Psoas muscle (tissue), 8 donors: ENCODE measurements around the gene CCRL2. TPM values are rescaled to one million over a fixed set of nuclear protein-coding genes. Genes with fewer than 3 reads are reported as not detected.

ENCODE experiments used
- ATAC-seq, 4 donors: fragments of 200-7000 bp; cut with Tn5 transposase; one replicate each; pipeline ENCODE4 v1.9.1; 2020; ENCODE audit warnings: moderate library complexity in 3 of 4, mild to moderate bottlenecking in 2 of 4
- DNase-seq, 2 donors: peaks; one replicate each; pipeline ENCODE4 v3.0.0-alpha.2; 2020
- H3K27ac ChIP-seq: fragments of 200-600 bp; one replicate; pipeline ENCODE4 v1.8.0; 2022
- H3K27me3 ChIP-seq, 3 donors: fragments of 200-600 bp in 1 of 3; one replicate each; pipeline versions ENCODE4 v1.6.1 to v1.8.0; 2013 to 2022; ENCODE audit warnings: low read length in 2 of 3, mild to moderate bottlenecking in 2 of 3, moderate library complexity in 1 of 3; ENCODE audit not compliant: insufficient read depth in 3 of 3
- H3K36me3 ChIP-seq, 2 donors: fragments of 200-600 bp in 1 of 2; one replicate each; pipeline versions ENCODE4 v1.6.1 to v1.8.0; 2013 to 2022; ENCODE audit warnings: low read depth in 1 of 2, mild to moderate bottlenecking in 1 of 2, moderate library complexity in 1 of 2; ENCODE audit not compliant: insufficient read depth in 1 of 2
- H3K4me1 ChIP-seq: fragments of 200-600 bp; one replicate; pipeline ENCODE4 v1.8.0; 2022
- H3K4me3 ChIP-seq: fragments of 200-600 bp; one replicate; pipeline ENCODE4 v1.8.0; 2022; ENCODE audit warnings: mild to moderate bottlenecking
- H3K9me3 ChIP-seq: fragments of 200-600 bp; one replicate; pipeline ENCODE4 v1.8.0; 2022
- CTCF ChIP-seq: fragments of 200-600 bp; IDR thresholded peaks from one replicate; pipeline ENCODE4 v1.8.0; 2022; ENCODE audit warnings: antibody characterized with exemption
- WGBS, 3 donors: extraction: QIAGEN DNeasy Blood & Tissue Kit; methylation state at CpG; one replicate each; pipeline versions ENCODE4 v1.1.6 to v1.1.7; 2013; 5-methylcytosine and 5-hydroxymethylcytosine counted together
- intact Hi-C, 2 donors: fragments of 100-400 bp; cut with DNase I; formaldehyde crosslinking; loops; one replicate each; pipeline versions ENCODE4 v1.11.0 to v1.14.2; 2022
- polyA plus RNA-seq, 3 donors: library from polyadenylated mRNA; stranded (reverse); fragments of 200-250 nt; gene quantifications; one replicate each; pipeline ENCODE4 v1.2.3, GENCODE V29; 2013
- total RNA-seq, 4 donors: library from RNA; stranded (reverse); fragmentation: NEBNext Ultra II Directional in 2 of 4; extraction: Animal tissue kit (Norgen Biotek cat#: 25700) in 2 of 4; gene quantifications; one replicate each; pipeline versions ENCODE4 v1.2.1 to v1.2.4, GENCODE V29; 2021 to 2023
- donor health status: healthy with polysubstance abuse.
- donor health status: DM: no; HTN: no; CAD: no; lungs with moderate emphysema.
- donor health status: Bipolar disorder and iron deficiency.
- donor health status: healthy.
- donor health status: DM: yes; HTN: yes; CAD: no.
- donor health status: DM: no; HTN: no; CAD: no.
- donor health status: DM: no; HTN: no; CAD: no.
- donor health status: DM: yes; HTN: yes; CAD: no.

CCRL2 gene
- total and polyA plus RNA-seq, 7 donors = 0.55 to 1.8 (median 1.1) TPM

GRCh38 chr3:46395766-46396530, 11.1 kb upstream of the CCRL2 start:
- peaks cover 8% of the 10 kb centered on the region for H3K4me1 ChIP-seq
- intact Hi-C loops = no loop called here
- H3K9me3 ChIP-seq = no peaks in the 10 kb centered on the region
- TF ChIP-seq CTCF = no peak
- no peaks in the 10 kb centered on the region for H3K36me3 ChIP-seq
- WGBS, 3 donors = 74 to 79% (median 76%) methylated on average over 6 of the region's 6 CpGs
- ATAC-seq (no peak), DNase-seq (no peak)
- H3K27ac ChIP-seq = no peak overlapping the region
- H3K4me3 ChIP-seq = no peak overlapping the region
- H3K27me3 ChIP-seq = no peaks in the 10 kb centered on the region

GRCh38 chr3:46397111-46397510, 9.9 kb upstream of the CCRL2 start:
- ATAC-seq (peak in 2 of 4 donors; percentile 21 to 26), DNase-seq (no peak)
- intact Hi-C loops = no loop called here
- Histone ChIP-seq H3K27me3 (no peaks in the 10 kb centered on the region), H3K9me3 (no peaks in the 10 kb centered on the region), H3K4me3 (no peak overlapping the region), H3K27ac (no peak overlapping the region), H3K4me1 (peaks cover 8% of the 10 kb centered on the region), H3K36me3 (no peaks in the 10 kb centered on the region)
- TF ChIP-seq CTCF = no peak
- WGBS, 3 donors = 36 to 54% (median 36%) methylated on average over 7 of the region's 7 CpGs

GRCh38 chr3:46398186-46398955, 8.7 kb upstream of the CCRL2 start:
- Histone ChIP-seq H3K27ac (no peak overlapping the region), H3K4me1 (peaks cover 8% of the 10 kb centered on the region), H3K4me3 (no peak overlapping the region), H3K27me3 (no peaks in the 10 kb centered on the region), H3K36me3 (no peaks in the 10 kb centered on the region), H3K9me3 (no peaks in the 10 kb centered on the region)
- DNase-seq (no peak), ATAC-seq (no peak)
- TF ChIP-seq CTCF = no peak
- intact Hi-C loops = no loop called here
- 90 to 93% (median 93%) methylated on average over 6 of the region's 6 CpGs for WGBS, 3 donors

- Histone ChIP-seq H3K4me3 (no peak overlapping the region), H3K27ac (no peak overlapping the region), H3K27me3 (no peaks in the 10 kb centered on the region), H3K9me3 (no peaks in the 10 kb centered on the region), H3K36me3 (no peaks in the 10 kb centered on the region), H3K4me1 (peaks cover 8% of the 10 kb centered on the region)
- WGBS, 3 donors = 80 to 82% (median 81%) methylated on average over 2 of the region's 2 CpGs
- DNase-seq (no peak), ATAC-seq (no peak)
- TF ChIP-seq CTCF = no peak
- intact Hi-C loops = no loop called here
Measured at GRCh38 chr3:46399098-46399497, 8.0 kb upstream of the CCRL2 start.
